Chondrocyte (in vitro differentiated cells): ENCODE results near the gene HS6ST3. TPM values are rescaled to one million over a fixed set of nuclear protein-coding genes. Genes with fewer than 3 reads are reported as not detected.

ENCODE experiments used
- DNase-seq: peaks from one replicate; pipeline ENCODE4 v3.0.0; 2021; ENCODE audit warnings: mixed read lengths, low spot score
- H3K27ac Mint-ChIP-seq: one replicate; pipeline ENCODE4 v1.8.0; 2021; ENCODE audit warnings: mild to moderate bottlenecking, moderate library complexity, mixed read lengths; ENCODE audit not compliant: unreplicated experiment
- H3K27me3 Mint-ChIP-seq: 2 replicates; pipeline ENCODE4 v1.8.0; 2021; ENCODE audit warnings: low read depth, mixed read lengths
- H3K36me3 Mint-ChIP-seq: 2 replicates; pipeline ENCODE4 v1.8.0; 2021; ENCODE audit warnings: low read depth, mixed read lengths
- H3K4me1 Mint-ChIP-seq: 2 replicates; pipeline ENCODE4 v1.8.0; 2021; ENCODE audit warnings: low read depth, mild to moderate bottlenecking, mixed read lengths
- H3K4me3 Mint-ChIP-seq: one replicate; pipeline ENCODE4 v1.8.0; 2021; ENCODE audit warnings: mild to moderate bottlenecking, moderate library complexity, mixed read lengths; ENCODE audit not compliant: unreplicated experiment
- H3K9me3 Mint-ChIP-seq: 2 replicates; pipeline ENCODE4 v1.8.0; 2021; ENCODE audit warnings: low read depth, mixed read lengths
- CTCF ChIP-seq: fragments of 200-600 bp; sonication (generic); IDR thresholded peaks from 2 replicates; pipeline ENCODE4 v1.5.0; 2021; ENCODE audit warnings: antibody characterized with exemption, mild to moderate bottlenecking, moderate library complexity
- total RNA-seq: library from RNA; stranded (reverse); gene quantifications from 3 replicates; pipeline ENCODE4 v1.2.1, GENCODE V29; 2021

Gene HS6ST3
- total RNA-seq, 1 donor from 2014 or later, result not detected

GRCh38 chr13:96617528-96617927 is 527.6 kb downstream of the HS6ST3 start:
- Mint-ChIP-seq H3K36me3 (no peaks in the 10 kb centered on the region), H3K27me3 (peaks cover 4% of the 10 kb centered on the region), H3K4me1 (no peaks in the 10 kb centered on the region), H3K9me3 (peaks cover 4% of the 10 kb centered on the region), H3K27ac (no peak overlapping the region), H3K4me3 (no peak overlapping the region)
- no peak for TF ChIP-seq CTCF
- DNase-seq, result no peak

- no peak for DNase-seq
- no peak for TF ChIP-seq CTCF
- H3K9me3 Mint-ChIP-seq, result peaks cover 4% of the 10 kb centered on the region
- H3K27me3 Mint-ChIP-seq, result peaks cover 7% of the 10 kb centered on the region
- H3K36me3 Mint-ChIP-seq, result no peaks in the 10 kb centered on the region
- H3K4me1 Mint-ChIP-seq, result no peaks in the 10 kb centered on the region
- no peak overlapping the region for H3K4me3 Mint-ChIP-seq
- H3K27ac Mint-ChIP-seq, result no peak overlapping the region
These were observed 531.8 kb downstream of the HS6ST3 start for GRCh38 chr13:96621634-96622183.

- no peaks in the 10 kb centered on the region for H3K36me3 Mint-ChIP-seq
These were observed 539.4 kb downstream of the HS6ST3 start for GRCh38 chr13:96629331-96629730.

GRCh38 chr13:96632536-96633320 is 542.8 kb downstream of the HS6ST3 start:
- H3K36me3 Mint-ChIP-seq, result no peaks in the 10 kb centered on the region
- no peak for TF ChIP-seq CTCF
- no peaks in the 10 kb centered on the region for H3K4me1 Mint-ChIP-seq
- no peaks in the 10 kb centered on the region for H3K9me3 Mint-ChIP-seq
- no peak for DNase-seq
- peaks cover 2% of the 10 kb centered on the region for H3K27me3 Mint-ChIP-seq
- H3K27ac Mint-ChIP-seq, result no peak overlapping the region
- no peak overlapping the region for H3K4me3 Mint-ChIP-seq

More at GRCh38 chr13:96629331-96629730, 539.4 kb downstream of the HS6ST3 start:
- Mint-ChIP-seq H3K4me1 (no peaks in the 10 kb centered on the region), H3K4me3 (no peak overlapping the region), H3K27me3 (peaks cover 2% of the 10 kb centered on the region), H3K27ac (no peak overlapping the region), H3K9me3 (no peaks in the 10 kb centered on the region)
- DNase-seq, result no peak
- TF ChIP-seq CTCF, result no peak

DNA sequence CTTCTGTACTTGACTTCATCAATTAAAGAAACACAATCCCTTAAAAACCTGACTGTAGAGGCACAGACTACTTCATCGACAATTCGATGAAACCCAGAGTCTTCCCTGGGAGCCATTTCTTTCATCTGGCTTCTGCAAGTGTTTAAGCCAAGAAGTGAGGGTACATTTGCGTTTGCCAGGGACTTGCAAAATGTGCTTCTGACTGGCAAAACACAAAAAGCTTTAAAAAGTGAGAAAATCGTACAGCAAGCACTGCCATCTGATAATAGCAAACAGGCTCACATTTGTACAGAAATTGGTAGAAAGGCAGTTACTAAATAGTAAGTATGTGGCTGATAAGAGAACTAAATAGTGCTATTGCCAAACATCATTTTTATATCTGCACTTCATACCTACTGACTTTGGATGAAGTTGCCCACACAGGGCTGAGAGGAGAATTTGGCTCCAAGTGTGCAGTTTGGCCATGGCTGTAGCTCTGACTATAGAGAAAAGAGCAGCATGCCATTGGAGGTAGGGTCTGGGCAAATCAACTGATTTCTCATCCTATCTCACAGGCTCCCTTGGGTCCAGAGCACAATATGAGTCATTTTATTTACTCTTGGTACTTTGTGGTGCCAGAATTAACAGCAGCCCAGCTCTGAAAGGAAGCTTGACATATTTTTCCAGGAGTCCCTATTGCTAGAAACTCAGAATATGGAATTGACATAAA is 546.2 kb downstream of the HS6ST3 start:
- H3K27ac Mint-ChIP-seq, result no peak overlapping the region

More for the DNA sequence above, 546.2 kb downstream of the HS6ST3 start:
- no peak for TF ChIP-seq CTCF
- H3K27me3 Mint-ChIP-seq, result peaks cover 2% of the 10 kb centered on the region
- H3K9me3 Mint-ChIP-seq, result peaks cover 1% of the 10 kb centered on the region
- no peak overlapping the region for H3K4me3 Mint-ChIP-seq
- no peaks in the 10 kb centered on the region for H3K4me1 Mint-ChIP-seq
- no peaks in the 10 kb centered on the region for H3K36me3 Mint-ChIP-seq
- no peak for DNase-seq
